ENCODE data around the gene CNN1. TPM values are rescaled to one million over a fixed set of nuclear protein-coding genes. Genes with fewer than 3 reads are reported as not detected.

The CNN1 gene
- total and polyA plus RNA-seq, 2 of the 8 experiments (the other 6 are each of a cell fraction or from before 2014, with no cell fraction given), result 29.8 to 50.8 TPM

GRCh38 chr19:11499890-11500420, 38.7 kb upstream of the CNN1 start:
- 87% methylated on average over 7 of the region's 7 CpGs; no CpG with 5 or more reads in 1 of the 2 experiments for WGBS, 2 experiments (ENCODE audit: extremely low coverage in 1 of 2, insufficient coverage in 1 of 2, insufficient read length in 1 of 2, insufficient replicate concordance in 2 of 2, low coverage in 1 of 2, low lambda C conversion rate in 2 of 2, missing lambda C conversion rate in 1 of 2)
- H3K23ac ChIP-seq (ENCODE audit: insufficient read length), result no peak overlapping the region
- DNase-seq (ENCODE audit: low read depth in 1 of 2, low spot score in 2 of 2), result no peak

More at GRCh38 chr19:11499890-11500420, 38.7 kb upstream of the CNN1 start:
- Histone ChIP-seq H4K5ac (ENCODE audit: insufficient read length, low read depth, low read length) (no peak overlapping the region), H3K23me2 (ENCODE audit: low read depth, low read length) (no peaks in the 10 kb centered on the region), H4K20me1 (replicated peaks in 1 of 2; ENCODE audit: control insufficient read depth in 1 of 2, insufficient read depth in 2 of 2, low read length in 2 of 2) (peaks cover 1 to 3% of the 10 kb centered on the region in 2 experiments), H3K18ac (ENCODE audit: extremely low read depth, low read length) (no peak overlapping the region), H3K79me2 (ENCODE audit: control insufficient read depth in 1 of 2, insufficient read depth in 2 of 2, low read length in 2 of 2) (no peaks in the 10 kb centered on the region; a peak in 1 of 4 replicates), H3K27me3 (replicated peaks in 1 of 4; ENCODE audit: control insufficient read depth in 3 of 4, extremely low read depth in 1 of 4, insufficient read depth in 3 of 4, low read length in 3 of 4) (no peaks in the 10 kb centered on the region), H3K4ac (replicated peaks; ENCODE audit: insufficient read length, low read depth, low read length) (no peak overlapping the region), H3K4me3 (ENCODE audit: extremely low read depth in 1 of 4, insufficient read depth in 2 of 4, low read depth in 3 of 4, low read length in 4 of 4) (no peak overlapping the region), H2BK120ac (replicated peaks; ENCODE audit: low read depth, low read length) (no peak overlapping the region), H2BK15ac (ENCODE audit: low read length) (no peak overlapping the region), H2BK5ac (ENCODE audit: low read depth, low read length) (no peak overlapping the region), H3K56ac (replicated peaks; ENCODE audit: insufficient read length, low read depth, low read length) (no peak overlapping the region), H3K4me2 (ENCODE audit: insufficient read depth in 1 of 2, low read depth in 2 of 2, low read length in 2 of 2) (no peak overlapping the region), H3K9me3 (ENCODE audit: insufficient read depth in 2 of 2, low read depth in 1 of 2, low read length in 1 of 2) (no peaks in the 10 kb centered on the region), H2BK12ac (ENCODE audit: low read depth, low read length) (no peak overlapping the region), H4K8ac (ENCODE audit: extremely low read depth, insufficient read depth, low read length) (no peak overlapping the region), H3K9ac (replicated peaks in 1 of 4; ENCODE audit: extremely low read depth in 1 of 4, low read depth in 3 of 4, low read length in 3 of 4) (no peak overlapping the region), H3K14ac (ENCODE audit: insufficient read length) (no peak overlapping the region), H4K91ac (replicated peaks; ENCODE audit: insufficient read length, low read length) (no peak overlapping the region), H2BK20ac (ENCODE audit: low read length) (no peak overlapping the region), H3K27ac (ENCODE audit: low read depth, low read length) (no peak overlapping the region), H3K4me1 (replicated peaks in 1 of 4; ENCODE audit: control insufficient read depth in 3 of 4, insufficient read depth in 4 of 4, low read length in 3 of 4) (peaks cover 0 to 4% (median 2%) of the 10 kb centered on the region in 4 experiments; a peak in 3 of 7 replicates), H2AK5ac (ENCODE audit: low read depth, low read length) (no peak overlapping the region), H2AFZ (ENCODE audit: low read length) (no peak overlapping the region), H3K79me1 (ENCODE audit: low read depth, low read length) (peaks cover 4% of the 10 kb centered on the region), H3K36me3 (ENCODE audit: control insufficient read depth in 2 of 4, insufficient read depth in 4 of 4, low read length in 3 of 4) (peaks cover 0 to under 1% (median 0%) of the 10 kb centered on the region in 4 experiments; a peak in 1 of 8 replicates)
- POLR2A ChIA-PET (ENCODE audit: partially characterized antibody), result interaction anchor here (2.6 kb wide), 1 partner anchor 18 kb away, joined by 7 read pairs; no protein-coding TSS in a partner anchor
- TF ChIP-seq TEAD4 (IDR thresholded peaks at IDR 0.05; ENCODE audit: low read depth, low read length) (no peak), CBX5 (IDR thresholded peaks at IDR 0.05; ENCODE audit: low read depth, low read length) (no peak), E2F6 (IDR thresholded peaks at IDR 0.05) (no peak)
- CTCF ChIA-PET (ENCODE audit: partially characterized antibody), result interaction anchor here (0.6 to 1.4 kb wide), 2 partner anchors 46 to 1277 kb away, joined by 3 to 4 read pairs; no protein-coding TSS in a partner anchor
- no peak for FAIRE-seq
